GM18520 (cell line): ENCODE data around the gene SLC45A1.

Experiments used
- ATAC-seq: cut with Tn5 transposase; IDR thresholded peaks from one replicate; pipeline ENCODE4 v1.9.1; 2021; ENCODE audit not compliant: unreplicated experiment

The SLC45A1 gene

DNA sequence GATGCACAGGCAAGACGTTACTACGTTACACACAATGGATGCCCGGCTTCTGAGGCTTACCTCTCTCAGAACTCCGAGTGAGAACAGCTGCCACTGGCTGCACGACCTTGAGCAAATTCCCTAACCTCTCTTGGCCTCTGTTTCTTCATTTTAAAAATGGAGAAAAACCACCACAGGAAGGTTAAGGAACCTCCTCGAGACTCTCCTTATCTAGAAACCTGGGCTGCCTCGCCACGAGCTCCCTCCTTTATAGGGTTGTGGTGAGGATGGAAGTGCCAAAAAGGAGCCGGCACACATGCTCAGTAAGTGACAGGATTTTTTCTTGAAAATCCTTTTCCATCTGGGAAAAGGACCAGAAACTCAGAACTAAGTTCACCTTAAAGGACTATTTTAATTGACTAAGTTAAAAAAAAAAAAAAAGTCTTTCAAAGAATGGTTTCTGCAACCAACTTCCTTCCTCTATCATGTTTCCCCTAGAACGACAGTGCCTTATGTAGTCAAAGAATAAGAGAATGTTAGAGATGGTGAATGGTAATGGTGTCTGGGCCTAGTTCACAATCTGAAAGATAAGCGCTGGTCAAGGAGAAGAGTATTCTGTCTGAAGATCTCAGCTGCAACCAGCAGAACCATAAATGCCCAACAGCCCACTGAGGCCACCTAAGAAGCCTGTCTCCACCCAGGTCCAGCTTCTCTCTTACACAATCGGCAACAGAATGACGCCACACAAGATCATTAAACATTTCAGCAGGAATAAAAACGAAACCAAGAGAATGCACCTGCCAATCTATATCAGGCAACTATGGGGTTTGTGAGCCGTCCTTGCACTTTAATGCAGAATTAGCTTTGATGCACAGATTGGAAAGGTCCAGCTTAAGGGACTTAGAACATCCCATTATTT lies 64.9 kb downstream of the SLC45A1 start:
- no peak for ATAC-seq

- ATAC-seq, result no peak
These were observed 66.2 kb downstream of the SLC45A1 start for GRCh38 chr1:8384088-8384487.

GRCh38 chr1:8384577-8384976 lies 66.7 kb downstream of the SLC45A1 start:
- ATAC-seq, result no peak

DNA sequence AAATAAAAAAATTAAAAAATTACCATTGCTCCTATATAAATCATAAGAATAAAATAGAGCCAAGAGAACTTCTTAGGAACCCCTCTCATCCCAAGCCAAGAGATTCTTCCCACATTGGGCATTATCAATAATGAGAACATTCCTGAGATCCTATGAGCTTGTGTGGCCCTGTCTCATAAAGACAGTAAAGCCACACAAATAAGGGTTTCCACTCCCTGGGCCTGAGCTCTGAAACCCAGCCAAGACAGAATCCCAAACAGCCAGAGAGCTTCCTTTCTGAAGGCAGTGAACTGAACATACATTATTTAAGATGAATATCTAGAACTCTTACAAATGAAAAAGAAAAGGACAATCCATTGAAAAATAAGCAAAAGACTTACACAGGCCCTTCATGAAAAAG lies 68.3 kb downstream of the SLC45A1 start:
- ATAC-seq, result no peak

DNA sequence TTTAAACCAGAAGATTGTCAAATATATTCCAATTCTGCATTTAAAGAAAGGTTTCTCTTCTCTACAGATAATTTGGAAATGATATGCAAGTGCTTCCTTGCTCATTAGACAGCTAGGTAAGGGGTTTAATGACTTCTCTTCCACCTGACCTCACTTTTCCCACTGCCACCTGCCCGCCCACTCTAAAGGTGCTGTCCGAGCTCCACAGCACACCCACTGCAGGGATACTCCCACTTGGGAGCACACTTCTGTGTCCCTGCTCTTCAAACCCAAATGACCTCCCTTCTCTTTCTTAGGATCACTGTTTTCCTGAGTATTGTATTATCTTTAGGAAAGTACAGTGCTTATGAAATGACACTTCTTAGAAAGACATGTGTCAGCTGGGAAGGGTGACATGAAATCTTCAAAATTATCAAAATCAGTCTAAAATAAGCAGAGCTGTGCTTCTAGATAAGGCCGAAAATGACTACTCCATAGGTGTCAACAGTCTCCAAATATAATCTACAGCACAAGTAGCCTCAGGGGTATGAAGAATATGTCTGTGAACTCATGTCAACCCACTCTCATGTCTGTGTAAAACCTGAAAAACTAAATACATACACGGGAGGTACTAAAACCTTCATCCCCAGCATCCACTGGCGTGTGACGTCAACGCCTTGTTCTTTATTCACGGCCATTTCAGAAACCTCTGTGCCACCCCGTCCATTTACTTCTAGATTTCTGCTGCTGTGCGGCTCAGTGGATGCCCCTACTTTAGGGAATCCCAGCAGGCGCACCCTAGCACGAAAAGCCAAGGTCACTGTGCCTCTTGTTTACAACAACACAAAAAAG lies 71.0 kb downstream of the SLC45A1 start:
- no peak for ATAC-seq

- no peak for ATAC-seq
These were observed 72.1 kb downstream of the SLC45A1 start for GRCh38 chr1:8389958-8390535.

- ATAC-seq, result no peak
These were observed 72.8 kb downstream of the SLC45A1 start for GRCh38 chr1:8390707-8391106.

DNA sequence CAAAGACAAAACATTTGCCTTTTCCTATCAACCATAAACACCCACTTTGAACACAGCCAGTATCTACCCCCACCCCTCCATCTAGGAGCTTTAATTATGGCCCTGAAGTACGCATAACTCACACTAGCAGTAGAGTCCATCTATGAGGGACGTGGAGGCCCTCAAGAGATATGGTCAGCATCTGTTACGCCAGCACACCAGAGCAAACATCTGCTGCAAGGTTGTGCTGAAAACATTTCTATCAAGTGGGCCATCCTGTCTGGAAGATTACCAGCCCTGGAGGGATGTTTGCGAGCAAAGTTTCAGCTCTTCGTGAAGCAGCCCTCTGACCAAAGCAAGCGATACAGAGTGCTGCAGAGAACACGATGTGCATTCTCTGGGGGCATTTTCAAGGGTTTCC lies 74.6 kb downstream of the SLC45A1 start:
- no peak for ATAC-seq
